ENCODE data around the gene INHBB.

The INHBB gene

DNA sequence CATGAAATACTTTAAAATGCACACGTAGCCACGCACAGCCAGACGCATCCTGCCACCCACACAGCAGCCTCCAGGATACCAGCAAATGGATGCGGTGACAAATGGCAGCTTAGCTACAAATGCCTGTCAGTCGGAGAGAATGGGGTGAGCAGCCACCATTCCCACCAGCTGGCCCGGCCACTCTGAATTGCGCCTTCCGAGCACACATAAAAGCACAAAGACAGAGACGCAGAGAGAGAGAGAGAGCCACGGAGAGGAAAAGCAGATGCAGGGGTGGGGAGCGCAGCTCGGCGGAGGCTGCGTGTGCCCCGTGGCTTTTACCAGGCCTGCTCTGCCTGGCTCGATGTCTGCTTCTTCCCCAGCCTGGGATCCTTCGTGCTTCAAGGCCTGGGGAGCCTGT is 4.1 kb downstream of the INHBB start:
- no peak overlapping the region for H2AFZ ChIP-seq (ENCODE audit: low read length)
- no peaks in the 10 kb centered on the region for H3K36me3 ChIP-seq (replicated peaks; ENCODE audit: insufficient read depth, low read length)
- no peaks in the 10 kb centered on the region for H3F3A ChIP-seq (ENCODE audit: insufficient read depth, low read length)
- H3K9ac ChIP-seq (ENCODE audit: low read length), result no peak overlapping the region
- DNase-seq, result no peak
- no peaks in the 10 kb centered on the region for H3K4me1 ChIP-seq (ENCODE audit: low read length)
- H3K4me3 ChIP-seq (ENCODE audit: low read length), result no peak overlapping the region
- no peaks in the 10 kb centered on the region for H3K79me2 ChIP-seq (ENCODE audit: low read length)
- H4K20me1 ChIP-seq (ENCODE audit: insufficient read depth, low read length), result no peaks in the 10 kb centered on the region
- no peak overlapping the region for H3K27ac ChIP-seq (ENCODE audit: low read length)
- peaks cover 72% of the 10 kb centered on the region for H3K27me3 ChIP-seq (replicated peaks; ENCODE audit: insufficient read depth, low read length)
- H3K9me3 ChIP-seq (replicated peaks; ENCODE audit: insufficient read depth, low read length), result no peaks in the 10 kb centered on the region
- H3K9me2 ChIP-seq (replicated peaks; ENCODE audit: insufficient read depth, low read length), result no peaks in the 10 kb centered on the region
- TF ChIP-seq EZH2phosphoT487 (IDR thresholded peaks at IDR 0.05; ENCODE audit: low read length) (no peak), EZH2 (optimal IDR thresholded peaks at IDR 0.05; ENCODE audit: low read depth, low read length) (no peak)
- TF ChIP-seq, protein P1, sequence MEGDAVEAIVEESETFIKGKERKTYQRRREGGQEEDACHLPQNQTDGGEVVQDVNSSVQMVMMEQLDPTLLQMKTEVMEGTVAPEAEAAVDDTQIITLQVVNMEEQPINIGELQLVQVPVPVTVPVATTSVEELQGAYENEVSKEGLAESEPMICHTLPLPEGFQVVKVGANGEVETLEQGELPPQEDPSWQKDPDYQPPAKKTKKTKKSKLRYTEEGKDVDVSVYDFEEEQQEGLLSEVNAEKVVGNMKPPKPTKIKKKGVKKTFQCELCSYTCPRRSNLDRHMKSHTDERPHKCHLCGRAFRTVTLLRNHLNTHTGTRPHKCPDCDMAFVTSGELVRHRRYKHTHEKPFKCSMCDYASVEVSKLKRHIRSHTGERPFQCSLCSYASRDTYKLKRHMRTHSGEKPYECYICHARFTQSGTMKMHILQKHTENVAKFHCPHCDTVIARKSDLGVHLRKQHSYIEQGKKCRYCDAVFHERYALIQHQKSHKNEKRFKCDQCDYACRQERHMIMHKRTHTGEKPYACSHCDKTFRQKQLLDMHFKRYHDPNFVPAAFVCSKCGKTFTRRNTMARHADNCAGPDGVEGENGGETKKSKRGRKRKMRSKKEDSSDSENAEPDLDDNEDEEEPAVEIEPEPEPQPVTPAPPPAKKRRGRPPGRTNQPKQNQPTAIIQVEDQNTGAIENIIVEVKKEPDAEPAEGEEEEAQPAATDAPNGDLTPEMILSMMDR (IDR thresholded peaks at IDR 0.05; ENCODE audit: low read length), result no peak
- no peak overlapping the region for H3K4me2 ChIP-seq (ENCODE audit: low read depth, low read length)

DNA sequence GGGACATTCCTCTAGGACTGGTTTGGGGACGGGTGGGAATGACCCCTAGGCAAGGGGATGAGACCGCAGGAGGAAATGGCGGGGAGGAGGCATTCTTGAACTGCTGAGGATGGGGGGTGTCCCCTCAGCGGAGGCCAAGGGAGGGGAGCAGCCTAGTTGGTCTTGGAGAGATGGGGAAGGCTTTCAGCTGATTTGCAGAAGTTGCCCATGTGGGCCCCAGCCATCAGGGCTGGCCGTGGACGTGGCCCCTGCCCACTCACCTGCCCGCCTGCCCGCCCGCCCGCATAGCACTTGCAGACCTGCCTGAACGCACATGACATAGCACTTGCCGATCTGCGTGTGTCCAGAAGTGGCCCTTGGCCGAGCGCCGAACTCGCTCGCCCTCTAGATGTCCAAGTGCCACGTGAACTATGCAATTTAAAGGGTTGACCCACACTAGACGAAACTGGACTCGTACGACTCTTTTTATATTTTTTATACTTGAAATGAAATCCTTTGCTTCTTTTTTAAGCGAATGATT is 4.9 kb downstream of the INHBB start:
- Histone ChIP-seq H3K36me3 (replicated peaks; ENCODE audit: insufficient read depth, low read length) (no peaks in the 10 kb centered on the region), H2AFZ (ENCODE audit: low read length) (no peak overlapping the region), H3K4me2 (ENCODE audit: low read depth, low read length) (no peak overlapping the region), H4K20me1 (ENCODE audit: insufficient read depth, low read length) (no peaks in the 10 kb centered on the region), H3K4me1 (ENCODE audit: low read length) (no peaks in the 10 kb centered on the region), H3K9me2 (replicated peaks; ENCODE audit: insufficient read depth, low read length) (no peaks in the 10 kb centered on the region), H3K79me2 (ENCODE audit: low read length) (no peaks in the 10 kb centered on the region), H3K27me3 (replicated peaks; ENCODE audit: insufficient read depth, low read length) (peaks cover 76% of the 10 kb centered on the region), H3K4me3 (ENCODE audit: low read length) (no peak overlapping the region), H3K9me3 (replicated peaks; ENCODE audit: insufficient read depth, low read length) (no peaks in the 10 kb centered on the region), H3K9ac (ENCODE audit: low read length) (no peak overlapping the region), H3F3A (ENCODE audit: insufficient read depth, low read length) (no peaks in the 10 kb centered on the region), H3K27ac (ENCODE audit: low read length) (no peak overlapping the region)
- no peak for DNase-seq
- TF ChIP-seq, protein P1 (IDR thresholded peaks at IDR 0.05; ENCODE audit: low read length), result no peak
- no peak for TF ChIP-seq EZH2 (optimal IDR thresholded peaks at IDR 0.05; ENCODE audit: low read depth, low read length)
- no peak for TF ChIP-seq EZH2phosphoT487 (IDR thresholded peaks at IDR 0.05; ENCODE audit: low read length)

DNA sequence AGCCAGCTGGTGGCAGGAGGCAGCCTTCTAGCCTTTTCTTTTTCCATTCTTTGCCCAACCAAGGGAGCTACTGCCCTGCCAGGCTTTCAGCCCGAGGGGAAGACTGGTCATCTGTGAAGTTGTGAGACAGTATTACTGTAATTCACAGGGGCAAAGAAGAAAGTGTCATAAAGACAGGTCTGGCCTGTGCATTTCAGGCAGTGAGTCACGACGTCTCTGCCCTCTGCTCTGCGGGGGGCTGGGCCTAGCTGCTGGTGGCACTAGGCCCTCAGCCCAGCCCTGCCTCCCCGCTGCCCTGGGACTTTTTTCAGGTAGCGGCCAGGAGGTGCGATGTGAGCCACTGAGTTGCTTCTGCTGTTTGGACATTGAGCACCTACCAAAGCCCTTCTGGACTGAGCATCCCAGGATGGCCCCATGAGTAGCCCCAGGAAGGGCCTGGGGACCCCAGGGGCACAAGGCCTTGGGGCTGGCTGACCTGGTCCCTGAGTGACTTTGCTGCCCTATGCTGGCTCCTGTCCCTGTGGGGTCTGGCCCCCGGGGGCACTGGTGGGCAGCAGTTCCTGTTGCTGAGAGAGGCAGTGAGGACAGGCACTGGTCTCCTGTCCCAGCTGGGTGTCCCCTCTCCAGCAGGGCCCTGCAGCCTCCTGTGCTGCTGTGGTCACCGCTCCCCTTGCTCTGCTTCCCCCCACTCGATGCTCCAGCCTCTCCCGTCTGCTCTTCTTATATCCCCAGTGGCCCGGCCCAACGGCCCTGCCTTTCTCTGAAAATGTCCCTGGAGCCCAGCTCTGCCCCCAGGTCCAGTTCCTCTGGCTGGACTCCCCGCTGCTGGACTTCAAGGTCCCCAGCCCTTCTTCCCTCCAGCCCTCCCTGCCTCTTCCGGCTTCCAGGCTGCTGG is 7.0 kb downstream of the INHBB start:
- TF ChIP-seq EZH2 (optimal IDR thresholded peaks at IDR 0.05; ENCODE audit: low read depth, low read length) (no peak), EZH2phosphoT487 (IDR thresholded peaks at IDR 0.05; ENCODE audit: low read length) (no peak)
- TF ChIP-seq, protein P1 (IDR thresholded peaks at IDR 0.05; ENCODE audit: low read length), result no peak

More for the DNA sequence above, 7.0 kb downstream of the INHBB start:
- no peak overlapping the region for H3K27ac ChIP-seq (ENCODE audit: low read length)
- no peak overlapping the region for H3K4me3 ChIP-seq (ENCODE audit: low read length)
- no peak overlapping the region for H2AFZ ChIP-seq (ENCODE audit: low read length)
- H3K9me3 ChIP-seq (replicated peaks; ENCODE audit: insufficient read depth, low read length), result no peaks in the 10 kb centered on the region
- no peaks in the 10 kb centered on the region for H4K20me1 ChIP-seq (ENCODE audit: insufficient read depth, low read length)
- H3K79me2 ChIP-seq (ENCODE audit: low read length), result no peaks in the 10 kb centered on the region
- H3K36me3 ChIP-seq (replicated peaks; ENCODE audit: insufficient read depth, low read length), result no peaks in the 10 kb centered on the region
- no peaks in the 10 kb centered on the region for H3K9me2 ChIP-seq (replicated peaks; ENCODE audit: insufficient read depth, low read length)
- no peak for DNase-seq
- H3F3A ChIP-seq (ENCODE audit: insufficient read depth, low read length), result no peaks in the 10 kb centered on the region
- peaks cover 65% of the 10 kb centered on the region for H3K27me3 ChIP-seq (replicated peaks; ENCODE audit: insufficient read depth, low read length)
- no peaks in the 10 kb centered on the region for H3K4me1 ChIP-seq (ENCODE audit: low read length)
- no peak overlapping the region for H3K9ac ChIP-seq (ENCODE audit: low read length)
- H3K4me2 ChIP-seq (ENCODE audit: low read depth, low read length), result no peak overlapping the region
